KMS-11 (cell line): ENCODE measurements around the gene FERMT3.

Experiments used
- H2AFZ ChIP-seq: fragments of 200-600 bp; sonication (generic); 2 replicates; pipeline ENCODE4 v1.6.1; 2016; ENCODE audit warnings: antibody characterized with exemption, mixed run types, low read depth
- H3K27ac ChIP-seq: fragments of 200-600 bp; sonication (generic); 2 replicates; pipeline ENCODE4 v1.6.1; 2016; ENCODE audit warnings: mild to moderate bottlenecking, mixed run types
- H3K27me3 ChIP-seq: fragments of 200-600 bp; sonication (generic); 2 replicates; pipeline ENCODE4 v1.6.1; 2017; ENCODE audit warnings: mild to moderate bottlenecking, low read depth, mixed run types, moderate library complexity; ENCODE audit not compliant: insufficient read depth
- H3K36me3 ChIP-seq: fragments of 200-600 bp; sonication (generic); 2 replicates; pipeline ENCODE4 v1.6.1; 2017; ENCODE audit warnings: mild to moderate bottlenecking, mixed run types; ENCODE audit not compliant: insufficient read depth
- H3K4me1 ChIP-seq: fragments of 200-600 bp; sonication (generic); 2 replicates; pipeline ENCODE4 v1.6.1; 2016; ENCODE audit warnings: mild to moderate bottlenecking, low read depth, mixed run types; ENCODE audit not compliant: poor library complexity, severe bottlenecking
- H3K4me2 ChIP-seq: fragments of 200-600 bp; sonication (generic); 2 replicates; pipeline ENCODE4 v1.7.0; 2016; ENCODE audit warnings: mild to moderate bottlenecking, mixed run types
- H3K4me3 ChIP-seq: fragments of 200-600 bp; sonication (generic); IDR thresholded peaks from 2 replicates; pipeline ENCODE4 v1.6.1; 2017; ENCODE audit warnings: low read depth, low read length, mixed read lengths; ENCODE audit not compliant: insufficient read depth
- H3K79me2 ChIP-seq: fragments of 200-600 bp; sonication (generic); 2 replicates; pipeline ENCODE4 v1.6.1; 2016; ENCODE audit warnings: low read depth, mixed run types; ENCODE audit not compliant: insufficient read depth
- H3K9ac ChIP-seq: fragments of 200-600 bp; sonication (generic); 2 replicates; pipeline ENCODE4 v1.6.1; 2016; ENCODE audit warnings: mild to moderate bottlenecking, mixed run types
- H4K20me1 ChIP-seq: fragments of 200-600 bp; sonication (generic); 2 replicates; pipeline ENCODE4 v1.6.1; 2016; ENCODE audit warnings: mild to moderate bottlenecking, mixed run types; ENCODE audit not compliant: insufficient read depth
- CTCF ChIP-seq: fragments of 200-600 bp; sonication (generic); conservative IDR thresholded peaks from 2 replicates; pipeline ENCODE4 v1.6.1; 2017; ENCODE audit warnings: low read depth, mild to moderate bottlenecking, antibody characterized with exemption, low read length, moderate library complexity, mixed read lengths

Gene FERMT3

GRCh38 chr11:64203421-64204079 lies 3.0 kb upstream of the FERMT3 start:
- Histone ChIP-seq H3K4me2 (no peak overlapping the region; the same call in 1 of the 2 replicates), H4K20me1 (0 out of 2 replicates have a peak, but pooled peaks cover 6% of the 10 kb centered on the region), H3K27ac (no peak overlapping the region), H3K36me3 (peaks cover 23% of the 10 kb centered on the region; the same call in 1 of the 2 replicates), H3K4me1 (peaks cover 40% of the 10 kb centered on the region), H3K79me2 (peaks cover 8% of the 10 kb centered on the region; the same call in 1 of the 2 replicates), H2AFZ (no peak overlapping the region), H3K27me3 (no peaks in the 10 kb centered on the region), H3K4me3 (no peak overlapping the region), H3K9ac (no peak overlapping the region)
- no peak for TF ChIP-seq CTCF

- peaks cover 40% of the 10 kb centered on the region for H3K4me1 ChIP-seq
- no peaks in the 10 kb centered on the region for H3K27me3 ChIP-seq
- no peak for TF ChIP-seq CTCF
- H3K36me3 ChIP-seq, result peaks cover 18% of the 10 kb centered on the region; the same call in 1 of the 2 replicates
- H3K4me2 ChIP-seq, result no peak overlapping the region; the same call in 1 of the 2 replicates
- no peak overlapping the region for H3K27ac ChIP-seq
- no peak overlapping the region for H3K9ac ChIP-seq
- no peak overlapping the region for H2AFZ ChIP-seq
- peaks cover 8% of the 10 kb centered on the region; the same call in 1 of the 2 replicates for H3K79me2 ChIP-seq
- H4K20me1 ChIP-seq, result 0 out of 2 replicates have a peak, but pooled peaks cover 6% of the 10 kb centered on the region
- no peak overlapping the region for H3K4me3 ChIP-seq
These were observed 2.5 kb upstream of the FERMT3 start for GRCh38 chr11:64204080-64204440.

DNA sequence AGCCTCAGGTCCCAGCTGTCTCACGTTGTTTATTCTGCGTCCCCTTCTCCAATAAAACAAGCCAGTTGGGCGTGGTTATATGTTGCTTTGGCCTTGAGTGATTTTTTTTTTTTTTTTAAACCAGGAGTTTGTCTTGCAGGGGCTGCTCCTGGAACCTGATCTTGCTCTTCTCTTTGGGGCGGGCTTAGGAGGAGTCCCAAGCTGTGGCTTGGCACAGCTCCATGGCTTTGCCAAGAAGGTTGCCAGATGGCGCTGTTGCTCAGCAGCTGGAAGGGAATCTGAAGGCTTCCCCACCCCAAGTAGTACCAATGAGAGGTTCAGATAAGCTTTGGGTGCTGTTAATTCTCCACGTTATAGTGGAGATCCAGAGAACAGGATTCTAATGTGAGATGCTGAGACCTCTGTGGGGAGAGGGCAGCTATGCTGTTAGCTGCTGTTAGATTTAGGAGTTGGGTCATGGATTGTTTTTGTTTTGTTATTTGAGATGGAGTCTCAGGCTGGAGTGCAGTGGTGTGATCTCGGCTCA lies 2.0 kb upstream of the FERMT3 start:
- no peak overlapping the region for H2AFZ ChIP-seq
- no peak overlapping the region for H3K9ac ChIP-seq
- peak; percentile 73 for TF ChIP-seq CTCF
- peak overlapping the region; percentile 2; the same call in 1 of the 2 replicates for H3K27ac ChIP-seq
- peaks cover 8% of the 10 kb centered on the region; the same call in 1 of the 2 replicates for H3K79me2 ChIP-seq
- H3K36me3 ChIP-seq, result peaks cover 18% of the 10 kb centered on the region; the same call in 1 of the 2 replicates
- no peak overlapping the region; the same call in 1 of the 2 replicates for H3K4me2 ChIP-seq
- no peaks in the 10 kb centered on the region for H3K27me3 ChIP-seq
- no peak overlapping the region for H3K4me3 ChIP-seq
- peaks cover 40% of the 10 kb centered on the region for H3K4me1 ChIP-seq
- 0 out of 2 replicates have a peak, but pooled peaks cover 6% of the 10 kb centered on the region for H4K20me1 ChIP-seq

GRCh38 chr11:64207256-64208085 lies 950 bp downstream of the FERMT3 start:
- Histone ChIP-seq H3K4me3 (no peak overlapping the region), H3K27ac (peak overlapping the region; percentile 58), H3K36me3 (no peaks in the 10 kb centered on the region; the same call in 1 of the 2 replicates)

More at GRCh38 chr11:64207256-64208085, 950 bp downstream of the FERMT3 start:
- H2AFZ ChIP-seq, result peak overlapping the region; percentile 21; the same call in 1 of the 2 replicates
- peaks cover 40% of the 10 kb centered on the region for H3K4me1 ChIP-seq
- H3K9ac ChIP-seq, result peak overlapping the region; percentile 71
- H4K20me1 ChIP-seq, result 0 out of 2 replicates have a peak, but pooled peaks cover 6% of the 10 kb centered on the region
- no peaks in the 10 kb centered on the region; the same call in 1 of the 2 replicates for H3K79me2 ChIP-seq
- H3K4me2 ChIP-seq, result peak overlapping the region; percentile 84
- H3K27me3 ChIP-seq, result no peaks in the 10 kb centered on the region
- no peak for TF ChIP-seq CTCF
